ENCODE data around the gene DBN1.

GRCh38 chr5:177512736-177513380 lies 39.4 kb upstream of the DBN1 start:
- TF ChIP-seq TAF1 (IDR thresholded peaks at IDR 0.05; ENCODE audit: borderline replicate concordance, insufficient read depth, low read length), result no peak
- no peak for TF ChIP-seq POLR2AphosphoS5 (IDR thresholded peaks at IDR 0.05; ENCODE audit: low read depth, low read length)
- TF ChIP-seq REST (IDR thresholded peaks at IDR 0.05; ENCODE audit: insufficient read depth in 1 of 2, low read depth in 2 of 2, low read length in 2 of 2), result no peak
- no peak for TF ChIP-seq SIN3A (IDR thresholded peaks at IDR 0.05; ENCODE audit: borderline replicate concordance, insufficient read depth, low read length)
